Endothelial cell (in vitro differentiated cells): ENCODE data around the gene TMEM39B. TPM values are rescaled to one million over a fixed set of nuclear protein-coding genes. Genes with fewer than 3 reads are reported as not detected.

Source experiments
- DNase-seq: peaks from one replicate; pipeline ENCODE4 v3.0.0; 2021; ENCODE audit warnings: low spot score
- H3K27ac Mint-ChIP-seq: one replicate; pipeline ENCODE4 v1.8.0; 2021; ENCODE audit warnings: mixed read lengths, inconsistent platforms; ENCODE audit not compliant: unreplicated experiment
- H3K27me3 Mint-ChIP-seq: one replicate; pipeline ENCODE4 v1.8.0; 2021; ENCODE audit warnings: mild to moderate bottlenecking, moderate library complexity, mixed read lengths, inconsistent platforms; ENCODE audit not compliant: unreplicated experiment
- H3K36me3 Mint-ChIP-seq: one replicate; pipeline ENCODE4 v1.8.0; 2021; ENCODE audit warnings: mild to moderate bottlenecking, low read depth, mixed read lengths, inconsistent platforms; ENCODE audit not compliant: unreplicated experiment
- H3K4me1 Mint-ChIP-seq: one replicate; pipeline ENCODE4 v1.8.0; 2021; ENCODE audit warnings: mild to moderate bottlenecking, mixed read lengths, inconsistent platforms; ENCODE audit not compliant: unreplicated experiment
- H3K4me3 Mint-ChIP-seq: one replicate; pipeline ENCODE4 v1.8.0; 2021; ENCODE audit warnings: mild to moderate bottlenecking, mixed read lengths, inconsistent platforms; ENCODE audit not compliant: unreplicated experiment
- H3K9me3 Mint-ChIP-seq: one replicate; pipeline ENCODE4 v1.8.0; 2021; ENCODE audit warnings: mixed read lengths, inconsistent platforms; ENCODE audit not compliant: unreplicated experiment
- total RNA-seq: library from RNA; stranded (reverse); fragmentation: NEBNext Ultra II Directional; extraction: Animal tissue kit (Norgen Biotek cat#: 25700); gene quantifications from one replicate; pipeline ENCODE4 v1.2.1, GENCODE V29; 2021; ENCODE audit not compliant: unreplicated experiment
- TF ChIP-seq, protein P1 (sequence below): fragments of 200-600 bp; sonication (generic); IDR thresholded peaks from one replicate; pipeline ENCODE4 v1.5.0; 2021; ENCODE audit warnings: antibody characterized with exemption; ENCODE audit not compliant: unreplicated experiment

The TMEM39B gene
- total RNA-seq, 1 donor from 2014 or later, result 26.9 TPM

GRCh38 chr1:32066489-32066873 lies 6.3 kb upstream of the TMEM39B start:
- Mint-ChIP-seq H3K4me1 (peaks cover 26% of the 10 kb centered on the region), H3K27me3 (peaks cover 7% of the 10 kb centered on the region), H3K4me3 (no peak overlapping the region), H3K27ac (peak overlapping the region; percentile 24), H3K36me3 (peaks cover 11% of the 10 kb centered on the region), H3K9me3 (no peaks in the 10 kb centered on the region)
- no peak for DNase-seq
- TF ChIP-seq, protein P1, sequence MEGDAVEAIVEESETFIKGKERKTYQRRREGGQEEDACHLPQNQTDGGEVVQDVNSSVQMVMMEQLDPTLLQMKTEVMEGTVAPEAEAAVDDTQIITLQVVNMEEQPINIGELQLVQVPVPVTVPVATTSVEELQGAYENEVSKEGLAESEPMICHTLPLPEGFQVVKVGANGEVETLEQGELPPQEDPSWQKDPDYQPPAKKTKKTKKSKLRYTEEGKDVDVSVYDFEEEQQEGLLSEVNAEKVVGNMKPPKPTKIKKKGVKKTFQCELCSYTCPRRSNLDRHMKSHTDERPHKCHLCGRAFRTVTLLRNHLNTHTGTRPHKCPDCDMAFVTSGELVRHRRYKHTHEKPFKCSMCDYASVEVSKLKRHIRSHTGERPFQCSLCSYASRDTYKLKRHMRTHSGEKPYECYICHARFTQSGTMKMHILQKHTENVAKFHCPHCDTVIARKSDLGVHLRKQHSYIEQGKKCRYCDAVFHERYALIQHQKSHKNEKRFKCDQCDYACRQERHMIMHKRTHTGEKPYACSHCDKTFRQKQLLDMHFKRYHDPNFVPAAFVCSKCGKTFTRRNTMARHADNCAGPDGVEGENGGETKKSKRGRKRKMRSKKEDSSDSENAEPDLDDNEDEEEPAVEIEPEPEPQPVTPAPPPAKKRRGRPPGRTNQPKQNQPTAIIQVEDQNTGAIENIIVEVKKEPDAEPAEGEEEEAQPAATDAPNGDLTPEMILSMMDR, result no peak

DNA sequence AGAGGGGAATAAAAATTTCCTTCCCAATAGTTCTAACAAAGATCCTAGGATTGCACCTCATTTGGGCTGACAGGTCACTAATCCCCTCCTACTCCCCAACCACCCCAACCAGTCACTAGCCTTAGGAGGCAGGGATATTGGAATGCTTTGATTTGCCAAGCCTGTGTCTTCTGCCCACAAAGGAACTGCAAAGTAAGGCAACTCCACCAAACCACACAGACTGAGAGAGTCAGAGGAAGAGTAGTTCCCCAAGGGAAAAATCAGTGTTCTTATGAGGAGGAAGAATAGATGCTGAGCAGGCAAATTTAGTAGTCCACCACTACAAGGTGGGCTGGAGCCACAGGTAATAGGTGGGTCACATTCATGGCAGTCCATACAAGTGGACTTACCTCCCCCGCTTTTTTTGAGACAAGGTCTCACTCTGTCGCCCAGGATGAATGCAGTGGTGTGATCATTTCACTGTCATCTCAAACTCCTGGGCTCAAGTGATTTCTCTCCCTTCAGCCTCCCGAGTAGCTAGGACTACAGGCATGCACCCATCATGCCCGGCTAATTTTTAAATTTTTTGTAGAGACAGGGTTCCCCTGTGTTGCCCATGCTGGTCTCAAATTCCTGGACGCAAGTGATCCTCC lies 3.7 kb upstream of the TMEM39B start:
- no peak overlapping the region for H3K4me3 Mint-ChIP-seq
- DNase-seq, result no peak
- no peak overlapping the region for H3K27ac Mint-ChIP-seq
- TF ChIP-seq, protein P1, result no peak
- H3K36me3 Mint-ChIP-seq, result peaks cover 12% of the 10 kb centered on the region
- peaks cover 11% of the 10 kb centered on the region for H3K27me3 Mint-ChIP-seq
- H3K9me3 Mint-ChIP-seq, result no peaks in the 10 kb centered on the region
- H3K4me1 Mint-ChIP-seq, result peaks cover 33% of the 10 kb centered on the region

GRCh38 chr1:32071758-32072621 lies 749 bp upstream of the TMEM39B start:
- Mint-ChIP-seq H3K27me3 (peaks cover 11% of the 10 kb centered on the region), H3K9me3 (no peaks in the 10 kb centered on the region), H3K27ac (peak overlapping the region; percentile 93), H3K36me3 (peaks cover 16% of the 10 kb centered on the region), H3K4me3 (peak overlapping the region; percentile 91), H3K4me1 (peaks cover 28% of the 10 kb centered on the region)
- no peak for DNase-seq
- TF ChIP-seq, protein P1, result no peak

DNA sequence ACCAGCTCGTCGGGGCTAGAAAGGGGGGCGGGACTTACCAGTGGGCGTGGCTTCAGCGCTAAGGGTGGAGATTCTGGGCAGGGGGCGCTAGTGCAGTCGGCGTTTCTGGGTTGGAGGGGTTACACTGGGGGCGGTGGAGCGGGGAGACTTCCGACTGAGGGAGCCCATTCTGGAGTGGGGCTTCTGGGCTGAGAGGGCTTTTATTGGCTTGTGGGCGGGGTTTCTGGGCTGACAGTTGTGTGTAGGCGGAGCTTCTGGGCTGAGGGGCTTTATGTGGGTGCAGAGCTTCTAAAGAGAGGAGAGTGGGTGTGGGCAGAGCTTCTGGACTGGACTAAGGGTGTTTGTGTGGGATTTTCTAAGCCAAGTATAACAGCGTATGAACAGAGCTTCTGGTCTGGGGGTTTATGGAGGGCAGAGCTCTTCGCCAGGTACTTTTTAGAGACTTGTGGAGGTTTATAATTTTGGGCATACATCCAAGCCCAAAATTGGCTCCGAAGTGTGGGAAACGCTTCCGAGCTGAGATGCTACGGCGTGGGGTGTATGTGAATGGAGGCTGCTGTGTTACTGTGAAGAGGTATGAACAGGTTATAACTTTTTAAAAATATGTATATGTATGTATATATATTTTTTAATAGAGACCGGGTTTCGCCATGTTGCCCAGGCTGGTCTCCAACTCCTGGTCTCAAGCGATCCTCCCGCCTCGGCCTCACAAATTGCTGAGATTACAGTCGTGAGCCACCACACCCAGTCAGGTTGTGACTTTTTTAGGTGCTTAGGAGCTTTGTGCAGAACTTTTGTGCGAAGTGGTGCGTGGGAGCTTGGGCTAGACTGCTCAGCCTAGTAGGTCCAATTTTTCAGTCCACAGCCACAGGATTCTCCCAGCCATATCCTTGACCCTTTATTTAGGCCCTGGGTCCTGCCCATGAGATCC lies 825 bp downstream of the TMEM39B start:
- Mint-ChIP-seq H3K36me3 (peaks cover 29% of the 10 kb centered on the region), H3K27ac (peak overlapping the region; percentile 79), H3K27me3 (peaks cover 8% of the 10 kb centered on the region), H3K9me3 (no peaks in the 10 kb centered on the region), H3K4me1 (peaks cover 34% of the 10 kb centered on the region), H3K4me3 (peak overlapping the region; percentile 91)
- TF ChIP-seq, protein P1, result no peak
- peak; percentile 92 for DNase-seq
